Aorta (tissue), 5 donors: ENCODE measurements around the gene ACBD6. TPM values are rescaled to one million over a fixed set of nuclear protein-coding genes. Genes with fewer than 3 reads are reported as not detected.
"Not testable (repeated sequence)": the region's sequence is repeated elsewhere in the genome, so short reads cannot be mapped to it uniquely, and the experiment has no call there.

Source experiments
- ATAC-seq: fragments of 200-7000 bp; cut with Tn5 transposase; one replicate; pipeline ENCODE4 v1.9.1; 2022; ENCODE audit warnings: moderate library complexity; ENCODE audit not compliant: low FRiP score
- DNase-seq, 2 donors: peaks; one replicate each; pipeline ENCODE4 v3.0.0-alpha.2; 2020
- H3K27ac ChIP-seq, 2 donors: one replicate each; pipeline ENCODE4 v1.5.1; 2013; ENCODE audit warnings: low read length in 2 of 2, mild to moderate bottlenecking in 2 of 2, moderate library complexity in 2 of 2, control low read depth in 1 of 2, inconsistent platforms in 1 of 2, low read depth in 1 of 2
- H3K27me3 ChIP-seq, 2 donors: one replicate each; pipeline ENCODE4 v1.6.1; 2013; ENCODE audit warnings: control low read depth in 1 of 2, low read length in 1 of 2, mild to moderate bottlenecking in 1 of 2, moderate library complexity in 1 of 2; ENCODE audit not compliant: insufficient read depth in 2 of 2, control insufficient read depth in 1 of 2
- H3K36me3 ChIP-seq, 2 donors: one replicate each; pipeline ENCODE4 v1.6.1; 2013; ENCODE audit warnings: control low read depth in 1 of 2, low read length in 1 of 2, mild to moderate bottlenecking in 1 of 2; ENCODE audit not compliant: insufficient read depth in 2 of 2, control insufficient read depth in 1 of 2
- H3K4me1 ChIP-seq, 2 donors: one replicate each; pipeline ENCODE4 v1.6.1; 2013; ENCODE audit warnings: low read length in 2 of 2, control low read depth in 1 of 2, mild to moderate bottlenecking in 1 of 2, moderate library complexity in 1 of 2; ENCODE audit not compliant: insufficient read depth in 2 of 2, control insufficient read depth in 1 of 2
- H3K4me3 ChIP-seq, 2 donors: one replicate each; pipeline ENCODE4 v1.5.1; 2013; ENCODE audit warnings: low read length in 2 of 2, control low read depth in 1 of 2, mild to moderate bottlenecking in 1 of 2
- H3K9me3 ChIP-seq: one replicate; pipeline ENCODE4 v1.6.1; 2013; ENCODE audit warnings: mild to moderate bottlenecking, low read length; ENCODE audit not compliant: control insufficient read depth
- WGBS, 2 donors: extraction: QIAGEN DNeasy Blood & Tissue Kit; methylation state at CpG; one replicate each; pipeline ENCODE4 v1.1.7; 2013; 5-methylcytosine and 5-hydroxymethylcytosine counted together
- intact Hi-C, 2 donors: fragments of 100-400 bp; cut with DNase I; formaldehyde crosslinking; loops; one replicate each; pipeline versions ENCODE4 v1.14.2 to v1.15.0; 2022
- polyA plus RNA-seq, 2 donors: library from polyadenylated mRNA; stranded (reverse); fragments of 200-250 nt; gene quantifications; one replicate each; pipeline ENCODE4 v1.2.3, GENCODE V29; 2013
- total RNA-seq, 2 donors: library from RNA; stranded (reverse); fragmentation: NEBNext Ultra II Directional; extraction: Animal tissue kit (Norgen Biotek cat#: 25700); gene quantifications; one replicate each; pipeline ENCODE4 v1.2.1, GENCODE V29; 2021
- donor health status: healthy with polysubstance abuse.
- donor health status: Bipolar disorder and iron deficiency.
- donor health status: DM: no; HTN: no; CAD: no.
- donor health status: DM: no; HTN: no; CAD: no.
- donor health status: DM: yes; HTN: yes; CAD: no.

Gene ACBD6
- total and polyA plus RNA-seq, 4 donors = 27.7 to 53.1 (median 30.8) TPM

DNA sequence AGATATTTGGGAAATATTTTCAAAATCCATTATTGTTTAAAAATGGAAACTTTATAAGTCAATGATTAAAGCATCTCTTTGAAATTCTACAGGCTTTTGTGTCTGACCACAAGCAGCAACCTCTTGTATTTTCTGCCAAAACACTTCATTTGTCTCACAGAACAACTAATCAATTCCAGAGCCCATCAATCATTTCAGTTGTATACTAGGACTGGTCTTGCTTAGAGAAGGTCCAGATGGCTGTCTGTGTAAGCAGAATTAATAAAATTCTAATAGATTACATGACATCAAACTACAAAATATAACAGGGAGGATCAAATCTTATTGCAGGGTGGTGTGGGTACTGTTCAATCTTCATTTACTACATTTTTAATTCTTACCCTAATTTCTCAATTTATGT, 76.4 kb downstream of the ACBD6 start:
- Histone ChIP-seq H3K4me3 (no peak overlapping the region), H3K27ac (no peak overlapping the region), H3K4me1 (no peaks in the 10 kb centered on the region), H3K27me3 (no peaks in the 10 kb centered on the region), H3K36me3 (no peaks in the 10 kb centered on the region), H3K9me3 (no peaks in the 10 kb centered on the region)
- intact Hi-C loops = no loop called here
- ATAC-seq (no peak), DNase-seq (no peak)

DNA sequence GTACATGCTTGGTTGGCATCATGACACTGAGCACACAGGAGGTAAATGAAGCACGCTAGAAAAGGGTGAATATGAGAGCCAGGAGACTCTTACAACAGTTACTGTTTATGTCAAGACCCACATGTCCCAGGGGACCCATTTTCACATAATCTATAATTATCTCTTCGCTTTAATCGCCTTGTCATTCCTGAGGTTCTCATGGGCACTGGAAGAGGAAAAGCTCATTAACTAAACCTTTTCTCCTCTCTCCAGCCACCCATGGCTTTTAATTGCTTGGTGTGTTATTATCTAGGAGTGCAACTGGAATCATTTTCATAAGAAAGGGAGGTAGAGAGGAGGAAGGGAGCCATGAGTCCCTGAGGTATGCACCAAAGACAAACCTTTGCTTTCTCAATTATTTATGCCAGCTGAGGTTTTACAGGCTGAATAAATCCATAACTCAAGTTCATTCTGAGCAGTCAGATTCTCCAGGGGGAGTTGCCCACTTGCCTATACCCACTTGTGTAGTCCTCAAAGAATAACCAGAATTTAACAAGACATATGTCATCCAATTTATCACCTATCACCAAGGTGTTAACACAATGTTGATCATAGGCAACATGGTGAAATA, 77.4 kb downstream of the ACBD6 start:
- Histone ChIP-seq H3K36me3 (no peaks in the 10 kb centered on the region), H3K27ac (no peak overlapping the region), H3K27me3 (no peaks in the 10 kb centered on the region), H3K4me1 (no peaks in the 10 kb centered on the region), H3K9me3 (no peaks in the 10 kb centered on the region), H3K4me3 (no peak overlapping the region)
- intact Hi-C loops = no loop called here
- ATAC-seq (no peak), DNase-seq (no peak)
- 65 to 83% methylated on average over 3 of the region's 3 CpGs for WGBS, 2 donors

DNA sequence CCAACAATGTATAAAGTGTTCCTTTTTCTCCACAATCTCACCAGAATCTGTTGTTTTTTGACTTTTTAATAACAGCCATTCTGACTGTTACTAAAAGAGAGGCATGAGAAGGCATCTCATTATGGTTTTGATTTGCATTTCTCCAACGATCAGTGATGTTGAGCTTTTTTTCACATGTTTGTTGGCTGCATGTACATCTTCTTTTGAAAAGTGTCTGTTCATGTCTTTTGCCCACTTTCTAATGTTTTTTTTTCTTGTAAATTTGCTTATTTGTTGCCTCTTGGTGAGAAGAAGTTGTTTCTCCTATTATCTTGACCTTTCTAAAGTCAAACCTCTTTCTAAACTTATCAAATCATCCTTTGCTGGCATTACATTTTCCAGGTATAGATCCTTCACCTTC, 80.8 kb downstream of the ACBD6 start:
- Histone ChIP-seq H3K4me3 (no peak overlapping the region), H3K27ac (no peak overlapping the region), H3K27me3 (no peaks in the 10 kb centered on the region), H3K4me1 (no peaks in the 10 kb centered on the region), H3K36me3 (no peaks in the 10 kb centered on the region), H3K9me3 (no peaks in the 10 kb centered on the region)
- 97% methylated on average over 1 of the region's 1 CpG for WGBS, 2 donors
- ATAC-seq = no peak
- DNase-seq = no peak
- intact Hi-C loops = no loop called here

DNA sequence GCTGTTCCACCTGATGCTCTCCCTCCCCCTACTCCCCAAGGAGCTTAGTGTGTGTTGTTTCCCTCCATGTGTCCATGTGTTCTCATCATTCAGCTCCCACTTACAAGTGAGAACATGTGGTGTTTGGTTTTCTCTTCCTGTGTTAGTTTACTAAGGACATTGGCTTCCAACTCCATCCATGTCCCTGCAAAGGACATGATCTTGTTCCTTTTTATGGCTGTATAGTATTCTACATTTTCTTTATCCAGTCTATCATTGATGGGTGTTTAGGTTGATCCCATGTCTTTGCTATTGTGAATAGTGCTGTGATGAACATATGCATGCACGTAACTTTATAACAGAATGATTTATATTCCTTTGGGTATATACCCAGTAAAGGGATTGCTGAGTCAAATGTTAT, 81.2 kb downstream of the ACBD6 start:
- 91 to 99% methylated on average over 1 of the region's 1 CpG for WGBS, 2 donors
- H3K27ac ChIP-seq, ATAC-seq, H3K36me3 ChIP-seq, H3K4me3 ChIP-seq, H3K27me3 ChIP-seq, H3K4me1 ChIP-seq, DNase-seq, H3K9me3 ChIP-seq, intact Hi-C loops: not testable (repeated sequence)

DNA sequence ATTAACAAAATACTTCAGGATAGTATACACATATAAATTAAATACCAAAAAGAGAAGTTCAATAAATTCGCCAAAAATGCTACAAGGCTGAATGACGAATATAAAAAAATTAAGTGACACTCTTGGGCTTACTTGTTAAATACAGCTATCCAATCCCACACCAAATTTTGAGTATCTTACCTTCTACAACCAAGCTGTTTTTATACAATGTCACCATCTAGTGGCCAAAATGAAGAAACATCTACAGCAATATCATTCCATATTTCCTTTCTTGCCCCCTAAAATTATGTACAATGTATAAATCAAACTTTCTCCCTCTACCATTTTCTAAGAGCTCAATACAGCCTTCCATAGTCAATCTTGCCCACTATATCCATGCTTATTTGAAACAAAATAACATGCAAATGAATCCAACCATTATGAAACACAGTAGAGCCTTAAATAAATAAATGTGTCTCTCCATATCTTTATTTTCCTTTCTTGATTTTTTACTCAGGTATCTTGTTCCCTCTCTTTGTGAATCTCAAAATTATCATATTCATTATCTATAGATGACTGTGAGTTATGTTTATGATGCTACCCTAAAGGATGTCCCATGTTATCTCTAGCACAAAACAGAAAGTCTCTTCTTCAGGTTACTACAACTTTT, 86.3 kb downstream of the ACBD6 start:
- no peaks in the 10 kb centered on the region for H3K4me1 ChIP-seq
- DNase-seq (no peak), ATAC-seq (no peak)
- 70 to 81% methylated on average over 2 of the region's 2 CpGs for WGBS, 2 donors
- H3K27me3 ChIP-seq = no peaks in the 10 kb centered on the region
- no peak overlapping the region for H3K4me3 ChIP-seq
- H3K9me3 ChIP-seq = no peaks in the 10 kb centered on the region
- H3K27ac ChIP-seq = no peak overlapping the region
- intact Hi-C loops = loop anchor here in 1 of 2 donors (2.0 kb wide), 1 partner anchor 163 kb away; no protein-coding TSS in a partner anchor
- H3K36me3 ChIP-seq = no peaks in the 10 kb centered on the region

DNA sequence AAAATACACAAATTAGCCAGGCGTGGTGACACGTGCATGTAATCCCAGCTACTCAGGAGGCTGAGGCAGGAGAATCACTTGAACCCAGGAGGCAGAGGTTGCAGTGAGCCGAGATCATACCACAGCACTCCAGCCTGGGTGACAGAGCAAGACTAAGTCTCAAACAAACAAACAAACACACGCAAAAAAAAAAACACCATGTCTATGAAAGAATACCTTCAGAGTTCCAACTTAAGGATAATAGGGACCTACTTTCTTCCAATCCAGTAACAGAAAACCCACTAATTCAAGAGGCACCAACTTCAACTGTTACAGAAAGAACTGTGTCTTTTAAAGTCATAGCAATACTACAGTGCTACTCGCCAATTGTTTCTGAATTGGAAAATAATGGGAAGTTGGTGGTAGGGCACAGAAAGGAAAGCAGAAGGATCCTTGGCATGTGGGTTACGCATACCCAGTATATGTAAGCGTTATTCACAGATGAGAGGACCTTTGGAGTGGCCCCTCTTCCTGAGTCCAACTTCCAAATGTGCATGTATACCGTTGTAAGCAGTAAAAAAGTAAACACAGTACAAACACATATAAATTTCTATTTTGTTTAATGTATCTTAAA, 87.0 kb downstream of the ACBD6 start:
- intact Hi-C loops = no loop called here
- Histone ChIP-seq H3K36me3 (no peaks in the 10 kb centered on the region), H3K27me3 (no peaks in the 10 kb centered on the region), H3K4me3 (no peak overlapping the region), H3K27ac (no peak overlapping the region), H3K9me3 (no peaks in the 10 kb centered on the region), H3K4me1 (no peaks in the 10 kb centered on the region)
- WGBS, 2 donors = 95 to 96% methylated on average over 8 of the region's 8 CpGs
- no peak for DNase-seq
- ATAC-seq = no peak

DNA sequence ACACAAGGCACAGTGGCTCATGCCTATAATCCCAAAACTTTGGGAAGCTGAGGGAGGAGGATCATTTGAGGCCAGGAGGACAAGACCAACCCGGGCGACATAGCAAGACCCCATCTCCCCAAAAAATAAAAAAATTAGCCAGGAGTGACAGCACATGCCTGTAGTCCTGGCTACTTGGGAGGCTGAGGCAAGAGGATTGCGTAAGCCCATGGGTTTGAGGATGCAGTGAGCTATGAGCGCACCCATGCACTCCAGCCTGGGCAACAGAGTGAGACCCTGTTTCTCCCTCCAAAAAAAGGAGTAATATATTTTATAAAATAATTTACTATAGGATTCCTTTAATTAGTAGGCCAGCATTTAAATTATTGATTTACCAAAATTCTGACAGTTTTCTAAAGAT, 89.8 kb downstream of the ACBD6 start:
- DNase-seq (no peak), ATAC-seq (no peak)
- 98 to 100% methylated on average over 4 of the region's 4 CpGs for WGBS, 2 donors
- Histone ChIP-seq H3K4me3 (no peak overlapping the region), H3K9me3 (no peaks in the 10 kb centered on the region), H3K36me3 (no peaks in the 10 kb centered on the region), H3K27ac (no peak overlapping the region), H3K4me1 (no peaks in the 10 kb centered on the region), H3K27me3 (no peaks in the 10 kb centered on the region)
- intact Hi-C loops = no loop called here

DNA sequence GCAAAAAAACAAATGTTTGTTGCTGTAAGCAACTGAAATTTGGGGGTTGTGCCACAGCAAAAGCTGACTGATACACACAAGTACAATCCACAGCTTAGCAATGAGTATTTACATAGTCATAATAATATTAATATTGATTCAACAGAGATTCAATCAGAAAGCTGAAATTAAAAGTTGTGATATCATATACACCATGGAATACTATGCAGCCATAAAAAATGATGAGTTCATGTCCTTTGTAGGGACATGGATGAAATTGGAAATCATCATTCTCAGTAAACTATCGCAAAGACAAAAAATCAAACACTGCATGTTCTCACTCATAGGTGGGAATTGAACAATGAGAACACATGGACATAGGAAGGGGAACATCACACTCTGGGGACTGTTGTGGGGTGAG, 94.2 kb downstream of the ACBD6 start:
- H3K36me3 ChIP-seq, H3K9me3 ChIP-seq, H3K4me1 ChIP-seq, H3K27me3 ChIP-seq, DNase-seq, intact Hi-C loops, H3K27ac ChIP-seq, ATAC-seq, H3K4me3 ChIP-seq: not testable (repeated sequence)
- 100% methylated on average over 1 of the region's 1 CpG; no CpG with 5 or more reads in 1 of the 2 donors for WGBS, 2 donors

DNA sequence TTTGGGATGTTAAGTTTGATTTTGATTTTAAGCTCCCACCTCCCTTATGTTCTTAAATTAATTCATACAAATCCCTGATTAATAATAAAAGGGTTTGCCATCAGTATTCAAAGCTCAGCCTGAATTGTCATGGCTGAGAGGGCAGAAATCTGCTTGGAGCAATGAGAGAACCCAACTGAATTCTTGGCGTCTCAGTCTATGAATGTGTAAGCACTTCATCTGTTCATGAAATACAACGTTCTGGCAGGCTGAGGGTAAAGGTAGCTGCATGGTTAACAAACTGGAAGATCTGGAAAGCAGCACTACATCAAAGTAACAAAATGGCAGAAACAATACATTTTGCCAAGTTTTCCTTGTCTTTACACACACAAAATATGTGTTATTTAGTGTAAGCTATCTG, 95.3 kb downstream of the ACBD6 start:
- ATAC-seq = no peak
- DNase-seq = no peak
- H3K9me3 ChIP-seq = no peaks in the 10 kb centered on the region
- WGBS, 2 donors = 79 to 88% methylated on average over 2 of the region's 2 CpGs
- H3K4me1 ChIP-seq = no peaks in the 10 kb centered on the region
- intact Hi-C loops = no loop called here
- no peak overlapping the region for H3K4me3 ChIP-seq
- no peaks in the 10 kb centered on the region for H3K36me3 ChIP-seq
- H3K27me3 ChIP-seq = no peaks in the 10 kb centered on the region
- H3K27ac ChIP-seq = no peak overlapping the region
